ENCODE data around the gene THOC6. TPM values are rescaled to one million over a fixed set of nuclear protein-coding genes. Genes with fewer than 3 reads are reported as not detected.
A peak's percentile ranks its signal among the peaks of the same experiment; 100 is the strongest.
"Not testable (repeated sequence)": the region's sequence is repeated elsewhere in the genome, so short reads cannot be mapped to it uniquely, and the experiment has no call there.

Gene THOC6
- total RNA-seq, 2 donors from 2014 or later: 33.6 to 58.8 TPM

- H3K27me3 Mint-ChIP-seq: no peaks in the 10 kb centered on the region
- peaks cover 80 to 91% of the 10 kb centered on the region in 2 donors for H3K4me1 Mint-ChIP-seq (ENCODE audit: low read depth in 2 of 2)
- peaks cover 22% of the 10 kb centered on the region for H3K36me3 Mint-ChIP-seq
- peak overlapping the region; percentile 85 for H3K4me3 Mint-ChIP-seq
- no peaks in the 10 kb centered on the region for H3K9me3 Mint-ChIP-seq
- DNase-seq (ENCODE audit: low spot score) (peak; percentile 95), ATAC-seq (peak; percentile 85 to 88)
- peak overlapping the region; percentile 98 to 100 for H3K27ac Mint-ChIP-seq
Observed at GRCh38 chr16:3074860-3075522, 51.2 kb downstream of the THOC6 start.

- H3K36me3 Mint-ChIP-seq: peaks cover 20% of the 10 kb centered on the region
- peaks cover 78 to 86% of the 10 kb centered on the region in 2 donors for H3K4me1 Mint-ChIP-seq (ENCODE audit: low read depth in 2 of 2)
- H3K4me3 Mint-ChIP-seq: peak overlapping the region; percentile 85
- no peaks in the 10 kb centered on the region for H3K27me3 Mint-ChIP-seq
- H3K9me3 Mint-ChIP-seq: no peaks in the 10 kb centered on the region
- DNase-seq (ENCODE audit: low spot score): no peak
- no peak for ATAC-seq
- H3K27ac Mint-ChIP-seq: peak overlapping the region; percentile 98 to 100
Observed at GRCh38 chr16:3075523-3075915, 51.7 kb downstream of the THOC6 start.

- Mint-ChIP-seq H3K4me1 (ENCODE audit: low read depth in 2 of 2) (peaks cover 76 to 85% of the 10 kb centered on the region in 2 donors), H3K36me3 (peaks cover 23% of the 10 kb centered on the region), H3K27ac (peak overlapping the region; percentile 98 to 100), H3K4me3 (peak overlapping the region; percentile 85)
- H3K9me3 Mint-ChIP-seq; DNase-seq (ENCODE audit: low spot score); ATAC-seq; H3K27me3 Mint-ChIP-seq: not testable (repeated sequence)
Observed at GRCh38 chr16:3075946-3076345, 52.1 kb downstream of the THOC6 start.

- Mint-ChIP-seq H3K36me3 (peaks cover 25% of the 10 kb centered on the region), H3K4me1 (ENCODE audit: low read depth in 2 of 2) (peaks cover 71 to 80% of the 10 kb centered on the region in 2 donors), H3K27me3 (no peaks in the 10 kb centered on the region), H3K9me3 (no peaks in the 10 kb centered on the region), H3K4me3 (peak overlapping the region; percentile 85), H3K27ac (peak overlapping the region; percentile 98 to 100)
- ATAC-seq: no peak
- DNase-seq (ENCODE audit: low spot score): no peak
Observed at GRCh38 chr16:3076577-3076976, 52.7 kb downstream of the THOC6 start.

Other genes with a start within 250 kb of the THOC6 start
- 100 to 1,000 TPM; 196 to 201 TPM for gene ELOB, start 246.8 kb upstream of the THOC6 start, total RNA-seq
- gene PRSS33, start 236.5 kb upstream of the THOC6 start, total RNA-seq: not detected
- not detected for gene PRSS41, start 225.6 kb upstream of the THOC6 start, total RNA-seq
- gene PRSS21, start 206.8 kb upstream of the THOC6 start, total RNA-seq: 10 to 100 TPM in 1 of 2 donors, under 1 TPM in 1; 0.53 to 21.5 TPM
- gene ZG16B, start 193.7 kb upstream of the THOC6 start, total RNA-seq: 10 to 100 TPM in 1 of 2 donors, 1 to 10 TPM in 1; 3.8 to 22.1 TPM
- under 1 TPM; 0.86 TPM for gene PRSS22, start 165.9 kb upstream of the THOC6 start, total RNA-seq
- gene FLYWCH2, start 140.8 kb upstream of the THOC6 start, total RNA-seq: 10 to 100 TPM; 21.5 to 24.7 TPM
- gene FLYWCH1, start 112.1 kb upstream of the THOC6 start, total RNA-seq: 10 to 100 TPM; 66.6 to 85.7 TPM
- not detected for gene KREMEN2, start 59.8 kb upstream of the THOC6 start, total RNA-seq
- gene PAQR4, start 54.7 kb upstream of the THOC6 start, total RNA-seq: 10 to 100 TPM; 19.7 to 39.1 TPM
- 100 to 1,000 TPM in 1 of 2 donors, 10 to 100 TPM in 1; 76.4 to 251 TPM for gene PKMYT1, start 43.6 kb upstream of the THOC6 start, total RNA-seq
- under 1 TPM in 1 of 2 donors, not detected in 1; 0.47 TPM for gene CLDN9, start 11.1 kb upstream of the THOC6 start, total RNA-seq
- gene CLDN6, start 5.9 kb upstream of the THOC6 start, total RNA-seq: not detected
- 1 to 10 TPM; 6.4 to 6.5 TPM for gene TNFRSF12A, start 3.7 kb upstream of the THOC6 start, total RNA-seq
- gene HCFC1R1, start 93 bp upstream of the THOC6 start, total RNA-seq: 10 to 100 TPM; 14.3 to 18.4 TPM
- under 1 TPM; 0.50 to 0.67 TPM for gene BICDL2, start 12.9 kb downstream of the THOC6 start, total RNA-seq
- gene MMP25, start 22.5 kb downstream of the THOC6 start, total RNA-seq: 10 to 100 TPM; 54.3 to 66.6 TPM
- 1,000 to 10,000 TPM in 1 of 2 donors, 100 to 1,000 TPM in 1; 678 to 1,235 TPM for gene IL32, start 41.6 kb downstream of the THOC6 start, total RNA-seq
- gene ZSCAN10, start 75.3 kb downstream of the THOC6 start, total RNA-seq: under 1 TPM in 1 of 2 donors, not detected in 1; 0.22 TPM
- gene ZNF205, start 88.6 kb downstream of the THOC6 start, total RNA-seq: not detected
- gene ZNF213, start 111.0 kb downstream of the THOC6 start, total RNA-seq: 10 to 100 TPM in 1 of 2 donors, 1 to 10 TPM in 1; 8.5 to 11.6 TPM
- not detected for gene OR1F1, start 164.2 kb downstream of the THOC6 start, total RNA-seq
- 10 to 100 TPM; 16.6 to 18.9 TPM for gene ZNF200, start 211.1 kb downstream of the THOC6 start, total RNA-seq
- under 1 TPM; 0.26 to 0.31 TPM for gene MEFV, start 232.6 kb downstream of the THOC6 start, total RNA-seq

Measured in natural killer cell treated with Interleukin-12 subunit alpha and Interleukin-12 subunit beta and Interleukin-15 and Interleukin-18, amount 100 ng/mL, for 72 hours (primary cell).